ENCODE results near the gene KRT6B.

DNA sequence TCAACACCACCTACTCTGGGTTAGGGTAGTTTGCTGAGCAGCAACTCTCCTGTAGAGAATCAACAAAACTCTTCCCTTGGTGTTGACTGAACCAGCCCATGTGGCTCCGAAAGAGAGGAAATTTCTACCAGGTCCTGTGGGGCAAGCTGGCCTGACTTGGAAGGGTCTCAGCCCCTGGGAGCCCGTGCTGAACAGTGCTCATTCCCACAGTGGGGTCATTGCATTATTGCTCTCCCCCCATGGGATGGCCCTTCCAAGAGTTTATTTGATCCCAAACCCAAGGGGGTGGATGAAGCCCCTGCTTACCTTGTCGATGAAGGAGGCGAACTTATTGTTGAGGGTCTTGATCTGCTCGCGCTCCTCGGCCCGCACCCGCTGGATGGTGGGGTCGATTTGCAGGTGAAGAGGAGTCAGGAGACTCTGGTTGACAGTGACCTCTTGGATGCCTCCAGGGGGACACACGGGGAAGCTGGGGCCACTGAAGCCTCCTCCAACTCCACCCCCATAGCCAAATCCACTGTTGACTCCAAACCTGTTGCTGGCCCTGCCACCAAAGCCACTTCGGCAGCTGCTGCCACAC, 18.4 kb downstream of the KRT6B start:
- no peak for TF ChIP-seq EZH2 (IDR thresholded peaks at IDR 0.05; ENCODE audit: borderline replicate concordance, low read depth, low read length, poor library complexity, severe bottlenecking)
- TF ChIP-seq, protein P1, sequence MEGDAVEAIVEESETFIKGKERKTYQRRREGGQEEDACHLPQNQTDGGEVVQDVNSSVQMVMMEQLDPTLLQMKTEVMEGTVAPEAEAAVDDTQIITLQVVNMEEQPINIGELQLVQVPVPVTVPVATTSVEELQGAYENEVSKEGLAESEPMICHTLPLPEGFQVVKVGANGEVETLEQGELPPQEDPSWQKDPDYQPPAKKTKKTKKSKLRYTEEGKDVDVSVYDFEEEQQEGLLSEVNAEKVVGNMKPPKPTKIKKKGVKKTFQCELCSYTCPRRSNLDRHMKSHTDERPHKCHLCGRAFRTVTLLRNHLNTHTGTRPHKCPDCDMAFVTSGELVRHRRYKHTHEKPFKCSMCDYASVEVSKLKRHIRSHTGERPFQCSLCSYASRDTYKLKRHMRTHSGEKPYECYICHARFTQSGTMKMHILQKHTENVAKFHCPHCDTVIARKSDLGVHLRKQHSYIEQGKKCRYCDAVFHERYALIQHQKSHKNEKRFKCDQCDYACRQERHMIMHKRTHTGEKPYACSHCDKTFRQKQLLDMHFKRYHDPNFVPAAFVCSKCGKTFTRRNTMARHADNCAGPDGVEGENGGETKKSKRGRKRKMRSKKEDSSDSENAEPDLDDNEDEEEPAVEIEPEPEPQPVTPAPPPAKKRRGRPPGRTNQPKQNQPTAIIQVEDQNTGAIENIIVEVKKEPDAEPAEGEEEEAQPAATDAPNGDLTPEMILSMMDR (conservative IDR thresholded peaks at IDR 0.05; ENCODE audit: low read depth, low read length): no peak
